Loucy (cell line): ENCODE data around the gene MSANTD7.

Source experiments
- H2AFZ ChIP-seq: fragments of 200-600 bp; sonication (generic); 2 replicates; pipeline ENCODE4 v1.6.0; 2016; ENCODE audit warnings: antibody characterized with exemption, mild to moderate bottlenecking, low read length, moderate library complexity
- H3F3A ChIP-seq: fragments of 200-600 bp; 2 replicates; pipeline ENCODE4 v1.6.0; 2016; ENCODE audit warnings: antibody characterized with exemption, low read depth, mild to moderate bottlenecking
- H3K27me3 ChIP-seq: fragments of 200-600 bp; sonication (generic); 2 replicates; pipeline ENCODE4 v1.6.1; 2014; ENCODE audit warnings: low read length, mild to moderate bottlenecking; ENCODE audit not compliant: insufficient read depth, poor library complexity, severe bottlenecking
- H3K36me3 ChIP-seq: fragments of 200-600 bp; sonication (generic); 2 replicates; pipeline ENCODE4 v1.6.1; 2016; ENCODE audit warnings: low read length; ENCODE audit not compliant: insufficient read depth
- H3K4me1 ChIP-seq: fragments of 200-600 bp; sonication (generic); 2 replicates; pipeline ENCODE4 v1.5.1; 2014; ENCODE audit warnings: low read length, mild to moderate bottlenecking; ENCODE audit not compliant: insufficient read depth, poor library complexity, severe bottlenecking
- H3K4me2 ChIP-seq: fragments of 200-600 bp; sonication (generic); 2 replicates; pipeline ENCODE4 v1.6.0; 2014; ENCODE audit warnings: antibody characterized with exemption, low read length, low read depth, mild to moderate bottlenecking; ENCODE audit not compliant: poor library complexity, severe bottlenecking
- H3K4me3 ChIP-seq: fragments of 200-600 bp; sonication (generic); 2 replicates; pipeline ENCODE4 v1.5.1; 2014; ENCODE audit warnings: low read length, mild to moderate bottlenecking, mixed read lengths; ENCODE audit not compliant: poor library complexity, severe bottlenecking
- H3K79me2 ChIP-seq: fragments of 200-600 bp; sonication (generic); 2 replicates; pipeline ENCODE4 v1.6.1; 2014; ENCODE audit warnings: low read length; ENCODE audit not compliant: insufficient read depth
- H3K9ac ChIP-seq: fragments of 200-600 bp; sonication (generic); 2 replicates; pipeline ENCODE4 v1.6.0; 2014; ENCODE audit warnings: mild to moderate bottlenecking, low read depth, low read length, moderate library complexity; ENCODE audit not compliant: poor library complexity, severe bottlenecking
- H3K9me2 ChIP-seq: fragments of 200-600 bp; sonication (generic); replicated peaks from 2 replicates; pipeline ENCODE4 v1.6.1; 2016; ENCODE audit warnings: low read depth, low read length, mixed read lengths
- H3K9me3 ChIP-seq: fragments of 200-600 bp; sonication (generic); 2 replicates; pipeline ENCODE4 v1.6.1; 2014; ENCODE audit warnings: mild to moderate bottlenecking, antibody characterized with exemption, low read length, low read depth; ENCODE audit not compliant: insufficient read depth
- H4K20me1 ChIP-seq: fragments of 200-600 bp; sonication (generic); 2 replicates; pipeline ENCODE4 v1.6.0; 2014; ENCODE audit warnings: antibody characterized with exemption, low read length, mild to moderate bottlenecking; ENCODE audit not compliant: insufficient read depth, poor library complexity, severe bottlenecking
- EZH2phosphoT487 ChIP-seq: fragments of 200-600 bp; IDR thresholded peaks from 2 replicates; pipeline ENCODE4 v1.6.1; 2018; ENCODE audit warnings: antibody characterized with exemption, mild to moderate bottlenecking, moderate library complexity, borderline replicate concordance
- TF ChIP-seq, protein P1 (sequence below): fragments of 200-600 bp; sonication (generic); conservative IDR thresholded peaks from 2 replicates; pipeline ENCODE4 v1.5.1; 2014; ENCODE audit warnings: mild to moderate bottlenecking, antibody characterized with exemption, low read length

The MSANTD7 gene, protein sequence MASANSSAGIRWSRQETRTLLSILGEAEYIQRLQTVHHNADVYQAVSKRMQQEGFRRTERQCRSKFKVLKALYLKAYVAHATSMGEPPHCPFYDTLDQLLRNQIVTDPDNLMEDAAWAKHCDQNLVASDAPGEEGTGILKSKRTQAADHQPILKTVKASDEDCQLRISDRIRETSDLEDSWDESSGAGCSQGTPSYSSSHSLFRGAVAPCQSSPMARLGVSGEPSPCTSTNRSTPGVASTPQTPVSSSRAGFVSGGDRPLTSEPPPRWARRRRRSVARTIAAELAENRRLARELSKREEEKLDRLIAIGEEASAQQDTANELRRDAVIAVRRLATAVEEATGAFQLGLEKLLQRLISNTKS

DNA sequence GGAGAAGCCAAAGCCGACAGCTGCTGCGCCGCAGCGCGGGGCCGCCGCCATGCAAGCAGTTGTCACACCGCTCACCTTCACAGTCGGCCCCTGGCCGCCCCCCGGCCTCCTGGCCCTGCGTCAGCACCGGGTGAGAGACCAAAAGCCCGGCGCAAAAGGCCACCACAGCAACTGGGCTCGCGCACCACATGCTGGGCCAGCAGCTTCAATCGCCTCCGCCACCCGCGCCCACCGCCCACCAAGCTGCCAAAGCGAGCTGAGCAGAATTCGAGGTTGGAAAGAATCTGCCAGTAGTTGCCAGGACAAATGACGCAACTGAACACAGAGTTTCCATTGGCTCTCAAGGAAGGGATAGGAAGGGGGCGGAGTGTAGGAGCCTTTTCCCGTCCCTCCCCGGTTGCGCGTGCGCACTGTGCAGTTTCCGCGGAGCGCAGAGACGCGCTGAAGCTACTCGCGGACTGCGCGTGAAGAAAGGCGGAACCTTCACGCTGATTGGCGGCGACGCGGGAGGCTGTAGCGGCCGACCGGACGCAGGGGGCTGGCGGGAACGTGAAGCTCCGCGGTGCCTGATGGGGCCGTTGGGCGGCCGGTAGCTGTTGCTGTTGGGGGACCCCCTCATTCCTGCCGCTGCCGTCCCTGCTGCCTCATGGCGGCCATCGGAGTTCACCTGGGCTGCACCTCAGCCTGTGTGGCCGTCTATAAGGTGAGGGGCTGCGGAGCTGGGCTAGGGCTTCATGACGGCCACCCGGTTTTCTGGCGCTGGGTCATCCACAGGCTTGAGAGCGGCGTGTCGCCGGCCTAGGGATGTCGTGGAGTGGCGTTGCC is at the start of gene MSANTD7, which contains the start of the genes CDNF and HSPA14:
MSANTD7 (plus strand) TSS at position 550 of the 825 bp plus-strand sequence. CDS start 3,979 bp downstream, outside the sequence.
CDNF (minus strand) TSS at position 281 of the 825 bp plus-strand sequence; CDS start at position 190, 91 bp downstream.
HSPA14 (plus strand) TSS at position 550 of the 825 bp plus-strand sequence; CDS start at position 647, 97 bp downstream.
- H3K27me3 ChIP-seq: no peaks in the 10 kb centered on the region
- no peaks in the 10 kb centered on the region for H3K9me3 ChIP-seq
- peaks cover 41% of the 10 kb centered on the region for H4K20me1 ChIP-seq
- H3K36me3 ChIP-seq: peaks cover 30% of the 10 kb centered on the region; the same call in 1 of the 2 replicates
- no peaks in the 10 kb centered on the region for H3F3A ChIP-seq
- peaks cover 26% of the 10 kb centered on the region for H3K4me1 ChIP-seq
- no peak for TF ChIP-seq EZH2phosphoT487
- TF ChIP-seq, protein P1, sequence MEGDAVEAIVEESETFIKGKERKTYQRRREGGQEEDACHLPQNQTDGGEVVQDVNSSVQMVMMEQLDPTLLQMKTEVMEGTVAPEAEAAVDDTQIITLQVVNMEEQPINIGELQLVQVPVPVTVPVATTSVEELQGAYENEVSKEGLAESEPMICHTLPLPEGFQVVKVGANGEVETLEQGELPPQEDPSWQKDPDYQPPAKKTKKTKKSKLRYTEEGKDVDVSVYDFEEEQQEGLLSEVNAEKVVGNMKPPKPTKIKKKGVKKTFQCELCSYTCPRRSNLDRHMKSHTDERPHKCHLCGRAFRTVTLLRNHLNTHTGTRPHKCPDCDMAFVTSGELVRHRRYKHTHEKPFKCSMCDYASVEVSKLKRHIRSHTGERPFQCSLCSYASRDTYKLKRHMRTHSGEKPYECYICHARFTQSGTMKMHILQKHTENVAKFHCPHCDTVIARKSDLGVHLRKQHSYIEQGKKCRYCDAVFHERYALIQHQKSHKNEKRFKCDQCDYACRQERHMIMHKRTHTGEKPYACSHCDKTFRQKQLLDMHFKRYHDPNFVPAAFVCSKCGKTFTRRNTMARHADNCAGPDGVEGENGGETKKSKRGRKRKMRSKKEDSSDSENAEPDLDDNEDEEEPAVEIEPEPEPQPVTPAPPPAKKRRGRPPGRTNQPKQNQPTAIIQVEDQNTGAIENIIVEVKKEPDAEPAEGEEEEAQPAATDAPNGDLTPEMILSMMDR: no peak
- peak within 1 kb of the TSS; percentile 85 for H3K4me3 ChIP-seq
- H3K79me2 ChIP-seq: peaks cover 48% of the 10 kb centered on the region
- H3K9me2 ChIP-seq: no peaks in the 10 kb centered on the region
- H2AFZ ChIP-seq: peak within 1 kb of the TSS; percentile 96
- peak within 1 kb of the TSS; percentile 96 for H3K4me2 ChIP-seq
- peak within 1 kb of the TSS; percentile 98 for H3K9ac ChIP-seq

DNA sequence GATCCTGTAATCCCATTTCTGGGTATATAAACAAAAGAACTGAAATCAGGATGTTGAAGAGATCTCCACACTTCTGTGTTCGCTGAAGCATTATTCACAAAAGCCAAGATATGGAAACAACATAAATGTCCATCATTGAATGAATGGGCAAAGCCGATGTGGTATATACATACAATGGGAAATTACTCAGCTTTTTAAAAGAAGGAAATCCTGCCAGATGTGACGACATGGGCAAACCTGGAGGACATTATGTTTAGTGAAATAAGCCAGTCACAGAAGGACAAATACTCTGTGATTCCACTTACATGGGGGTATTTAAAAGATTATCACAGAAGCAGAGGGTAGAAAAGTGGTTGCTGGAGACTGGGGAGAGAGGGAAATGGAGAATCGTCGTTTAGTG is 39.5 kb upstream of the MSANTD7 start:
- H3K9me3 ChIP-seq: no peaks in the 10 kb centered on the region
- no peaks in the 10 kb centered on the region for H3K36me3 ChIP-seq
- H3K4me1 ChIP-seq: no peaks in the 10 kb centered on the region
- no peaks in the 10 kb centered on the region for H3F3A ChIP-seq
- H3K9me2 ChIP-seq: no peaks in the 10 kb centered on the region
- TF ChIP-seq, protein P1: no peak
- no peak for TF ChIP-seq EZH2phosphoT487
- H4K20me1 ChIP-seq: no peaks in the 10 kb centered on the region
- H2AFZ ChIP-seq: no peak overlapping the region
- no peaks in the 10 kb centered on the region for H3K79me2 ChIP-seq
- H3K27me3 ChIP-seq: no peaks in the 10 kb centered on the region
- no peak overlapping the region for H3K9ac ChIP-seq
- H3K4me3 ChIP-seq: no peak overlapping the region
- no peak overlapping the region for H3K4me2 ChIP-seq

DNA sequence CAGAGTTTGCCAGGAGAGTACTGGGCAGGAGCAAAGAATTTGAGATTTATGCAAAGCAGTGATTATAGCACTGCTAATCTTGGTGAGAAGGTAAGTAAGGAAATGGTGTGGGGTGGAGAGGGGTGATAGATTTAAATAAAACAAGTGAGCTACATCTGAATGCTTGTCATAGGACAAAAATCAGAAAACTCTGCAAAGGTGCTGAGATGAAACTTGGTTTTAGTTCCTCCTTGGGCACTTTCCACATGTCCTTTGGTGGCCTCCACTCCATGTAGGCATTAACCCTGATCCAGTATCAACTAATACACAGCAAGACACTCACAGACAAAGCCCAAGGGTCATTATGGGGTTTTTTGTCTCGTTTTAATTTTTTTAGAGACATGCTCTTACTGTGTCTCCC is 37.7 kb upstream of the MSANTD7 start:
- Histone ChIP-seq H3F3A (no peaks in the 10 kb centered on the region), H3K4me3 (no peak overlapping the region), H3K27me3 (no peaks in the 10 kb centered on the region), H4K20me1 (no peaks in the 10 kb centered on the region), H3K4me2 (no peak overlapping the region), H3K9me3 (no peaks in the 10 kb centered on the region), H3K79me2 (no peaks in the 10 kb centered on the region), H2AFZ (no peak overlapping the region), H3K9me2 (no peaks in the 10 kb centered on the region), H3K4me1 (no peaks in the 10 kb centered on the region), H3K36me3 (no peaks in the 10 kb centered on the region), H3K9ac (no peak overlapping the region)
- TF ChIP-seq, protein P1: no peak
- TF ChIP-seq EZH2phosphoT487: no peak
